DOHH2 (cell line): ENCODE results near the gene VWA5B1.

Experiments
- H3F3A ChIP-seq: fragments of 200-600 bp; sonication (generic), shearing (Covaris generic); 2 replicates; pipeline ENCODE4 v1.6.0; 2016; ENCODE audit warnings: antibody characterized with exemption, mild to moderate bottlenecking; ENCODE audit not compliant: control insufficient read depth, insufficient read depth
- H3K27ac ChIP-seq: fragments of 200-600 bp; sonication (generic); 2 replicates; pipeline ENCODE4 v1.5.1; 2014; ENCODE audit warnings: low read depth, mild to moderate bottlenecking, low read length, moderate library complexity
- H3K27me3 ChIP-seq: fragments of 200-600 bp; sonication (generic); 2 replicates; pipeline ENCODE4 v1.6.1; 2014; ENCODE audit warnings: mild to moderate bottlenecking, low read length, mixed read lengths; ENCODE audit not compliant: control insufficient read depth
- H3K36me3 ChIP-seq: fragments of 200-600 bp; sonication (generic); 2 replicates; pipeline ENCODE4 v1.6.1; 2014; ENCODE audit warnings: mild to moderate bottlenecking, low read length, moderate library complexity, mixed read lengths; ENCODE audit not compliant: control insufficient read depth
- H3K4me1 ChIP-seq: fragments of 200-600 bp; sonication (generic); 2 replicates; pipeline ENCODE4 v1.6.1; 2014; ENCODE audit warnings: mild to moderate bottlenecking, low read length, mixed read lengths; ENCODE audit not compliant: control insufficient read depth
- H3K4me2 ChIP-seq: fragments of 200-600 bp; sonication (generic); 2 replicates; pipeline ENCODE4 v1.6.0; 2014; ENCODE audit warnings: mild to moderate bottlenecking, low read length, moderate library complexity
- H3K4me3 ChIP-seq: fragments of 200-600 bp; sonication (generic); 2 replicates; pipeline ENCODE4 v1.5.1; 2014; ENCODE audit warnings: mild to moderate bottlenecking, low read length, mixed read lengths
- H3K79me2 ChIP-seq: fragments of 200-600 bp; sonication (generic); 2 replicates; pipeline ENCODE4 v1.6.1; 2014; ENCODE audit warnings: mild to moderate bottlenecking, low read length, mixed read lengths; ENCODE audit not compliant: control insufficient read depth
- H3K9me2 ChIP-seq: fragments of 200-600 bp; sonication (generic); replicated peaks from 2 replicates; pipeline ENCODE4 v1.6.1; 2014; ENCODE audit warnings: mild to moderate bottlenecking, low read length, mixed read lengths; ENCODE audit not compliant: control insufficient read depth
- H3K9me3 ChIP-seq: fragments of 200-600 bp; sonication (generic); 2 replicates; pipeline ENCODE4 v1.6.1; 2014; ENCODE audit warnings: antibody characterized with exemption, low read length, mixed read lengths; ENCODE audit not compliant: control insufficient read depth, insufficient read depth
- H4K20me1 ChIP-seq: fragments of 200-600 bp; sonication (generic); 2 replicates; pipeline ENCODE4 v1.6.0; 2014; ENCODE audit warnings: low read depth, mild to moderate bottlenecking, antibody characterized with exemption, low read length, moderate library complexity; ENCODE audit not compliant: control insufficient read depth, insufficient read depth
- EZH2phosphoT487 ChIP-seq: fragments of 200-600 bp; sonication (generic); IDR thresholded peaks from 2 replicates; pipeline ENCODE4 v1.6.1; 2017; ENCODE audit warnings: borderline replicate concordance, mild to moderate bottlenecking, antibody characterized with exemption, low read length, moderate library complexity, mixed read lengths
- TF ChIP-seq, protein P1 (sequence below): fragments of 200-600 bp; sonication (generic); IDR thresholded peaks from one replicate; pipeline ENCODE4 v1.5.1; 2014; ENCODE audit warnings: antibody characterized with exemption, mild to moderate bottlenecking, low read depth, low read length; ENCODE audit not compliant: poor library complexity, severe bottlenecking

Gene VWA5B1

DNA sequence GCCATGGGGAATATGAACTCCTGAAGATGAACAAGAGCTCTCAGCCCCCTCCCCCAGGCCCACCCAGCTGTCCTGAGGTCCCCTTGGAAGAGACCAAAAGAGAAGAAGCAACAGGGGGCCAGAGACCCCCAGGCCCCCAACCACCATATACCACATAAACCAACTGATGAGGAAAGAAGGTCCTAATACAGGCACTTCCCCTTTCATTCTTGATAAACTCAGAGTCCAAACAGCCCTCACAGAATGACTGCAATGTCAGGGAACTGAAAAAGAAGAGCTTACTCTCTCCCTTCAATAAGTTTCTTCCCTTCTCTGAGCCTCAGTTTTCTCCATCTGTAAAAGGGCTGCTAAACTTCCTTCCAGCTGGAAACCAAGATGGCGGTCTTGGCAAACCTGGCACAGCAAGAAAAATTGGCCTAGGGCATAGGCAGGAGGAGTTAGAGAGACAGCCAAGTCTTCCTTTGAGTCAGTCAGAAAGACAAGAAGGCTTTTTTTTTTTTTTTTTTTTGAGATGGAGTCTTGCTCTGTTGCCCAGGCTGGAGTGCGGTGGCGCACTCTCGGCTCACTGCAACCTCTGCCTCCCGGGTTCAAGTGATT is 90.5 kb downstream of the VWA5B1 start:
- no peak overlapping the region for H3K4me2 ChIP-seq
- H3K27me3 ChIP-seq: peaks cover 20% of the 10 kb centered on the region
- H3K4me3 ChIP-seq: no peak overlapping the region
- no peaks in the 10 kb centered on the region for H3K9me2 ChIP-seq
- TF ChIP-seq, protein P1, sequence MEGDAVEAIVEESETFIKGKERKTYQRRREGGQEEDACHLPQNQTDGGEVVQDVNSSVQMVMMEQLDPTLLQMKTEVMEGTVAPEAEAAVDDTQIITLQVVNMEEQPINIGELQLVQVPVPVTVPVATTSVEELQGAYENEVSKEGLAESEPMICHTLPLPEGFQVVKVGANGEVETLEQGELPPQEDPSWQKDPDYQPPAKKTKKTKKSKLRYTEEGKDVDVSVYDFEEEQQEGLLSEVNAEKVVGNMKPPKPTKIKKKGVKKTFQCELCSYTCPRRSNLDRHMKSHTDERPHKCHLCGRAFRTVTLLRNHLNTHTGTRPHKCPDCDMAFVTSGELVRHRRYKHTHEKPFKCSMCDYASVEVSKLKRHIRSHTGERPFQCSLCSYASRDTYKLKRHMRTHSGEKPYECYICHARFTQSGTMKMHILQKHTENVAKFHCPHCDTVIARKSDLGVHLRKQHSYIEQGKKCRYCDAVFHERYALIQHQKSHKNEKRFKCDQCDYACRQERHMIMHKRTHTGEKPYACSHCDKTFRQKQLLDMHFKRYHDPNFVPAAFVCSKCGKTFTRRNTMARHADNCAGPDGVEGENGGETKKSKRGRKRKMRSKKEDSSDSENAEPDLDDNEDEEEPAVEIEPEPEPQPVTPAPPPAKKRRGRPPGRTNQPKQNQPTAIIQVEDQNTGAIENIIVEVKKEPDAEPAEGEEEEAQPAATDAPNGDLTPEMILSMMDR: no peak
- TF ChIP-seq EZH2phosphoT487: no peak
- H3K4me1 ChIP-seq: peaks cover 6% of the 10 kb centered on the region
- no peaks in the 10 kb centered on the region for H4K20me1 ChIP-seq
- H3K36me3 ChIP-seq: no peaks in the 10 kb centered on the region
- H3F3A ChIP-seq: no peaks in the 10 kb centered on the region
- no peaks in the 10 kb centered on the region for H3K9me3 ChIP-seq
- no peaks in the 10 kb centered on the region for H3K79me2 ChIP-seq
- no peak overlapping the region for H3K27ac ChIP-seq

DNA sequence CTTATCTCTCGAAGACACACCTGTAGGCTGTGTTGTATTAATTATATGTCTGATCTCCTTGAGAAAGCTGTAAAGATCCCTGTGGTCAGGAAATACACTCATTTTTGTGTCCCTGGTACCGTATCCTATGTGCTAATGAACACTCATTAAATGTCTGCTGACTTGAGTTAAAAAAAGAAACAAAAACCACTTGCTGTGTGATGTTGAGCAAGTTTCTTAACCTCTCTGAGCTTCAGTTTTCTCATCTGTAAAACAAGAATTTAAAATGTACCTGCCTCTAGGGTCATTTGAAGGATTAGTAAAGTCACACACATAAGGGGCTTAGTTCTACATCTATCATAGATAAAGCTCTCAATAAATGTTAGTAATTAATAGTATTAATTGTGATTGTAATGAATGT is 91.3 kb downstream of the VWA5B1 start:
- Histone ChIP-seq H3K4me2 (no peak overlapping the region), H3F3A (no peaks in the 10 kb centered on the region), H3K4me1 (peaks cover 6% of the 10 kb centered on the region), H3K79me2 (no peaks in the 10 kb centered on the region), H3K27me3 (peaks cover 28% of the 10 kb centered on the region), H3K36me3 (no peaks in the 10 kb centered on the region), H3K9me2 (no peaks in the 10 kb centered on the region), H3K9me3 (no peaks in the 10 kb centered on the region), H4K20me1 (no peaks in the 10 kb centered on the region), H3K27ac (no peak overlapping the region), H3K4me3 (no peak overlapping the region)
- TF ChIP-seq, protein P1: no peak
- TF ChIP-seq EZH2phosphoT487: no peak

GRCh38 chr1:20382711-20383110 is 92.0 kb downstream of the VWA5B1 start:
- H3K9me2 ChIP-seq: no peaks in the 10 kb centered on the region
- TF ChIP-seq, protein P1: no peak
- TF ChIP-seq EZH2phosphoT487: no peak
- no peaks in the 10 kb centered on the region for H4K20me1 ChIP-seq
- peaks cover 6% of the 10 kb centered on the region for H3K4me1 ChIP-seq
- no peaks in the 10 kb centered on the region for H3K9me3 ChIP-seq
- H3K36me3 ChIP-seq: no peaks in the 10 kb centered on the region
- no peaks in the 10 kb centered on the region for H3K79me2 ChIP-seq
- no peak overlapping the region for H3K4me2 ChIP-seq
- H3K27me3 ChIP-seq: peaks cover 32% of the 10 kb centered on the region
- H3K27ac ChIP-seq: no peak overlapping the region
- no peaks in the 10 kb centered on the region for H3F3A ChIP-seq
- H3K4me3 ChIP-seq: no peak overlapping the region
